ENCODE data around the gene BIN2.
A peak's percentile ranks its signal among the peaks of the same experiment; 100 is the strongest.
"Not testable (repeated sequence)": the region's sequence is repeated elsewhere in the genome, so short reads cannot be mapped to it uniquely, and the experiment has no call there.

The BIN2 gene

GRCh38 chr12:51320695-51321320 lies 3.2 kb downstream of the BIN2 start:
- Histone ChIP-seq H2AFZ (ENCODE audit: low read depth) (no peak overlapping the region), H3K4me2 (peak overlapping the region; percentile 72), H3K9ac (peak overlapping the region; percentile 35; the same call in 1 of the 2 replicates), H3K27ac (peak overlapping the region; percentile 75), H3K36me3 (ENCODE audit: insufficient read depth) (no peaks in the 10 kb centered on the region), H4K20me1 (ENCODE audit: insufficient read depth) (no peaks in the 10 kb centered on the region), H3K79me2 (ENCODE audit: insufficient read depth, low read depth) (peaks cover 23% of the 10 kb centered on the region; the same call in 1 of the 2 replicates), H3K4me3 (IDR thresholded peaks at IDR 0.05; ENCODE audit: insufficient read depth, low read depth, low read length) (no peak overlapping the region), H3K27me3 (ENCODE audit: insufficient read depth, low read depth) (no peaks in the 10 kb centered on the region), H3K4me1 (ENCODE audit: low read depth, poor library complexity, severe bottlenecking) (peaks cover 79% of the 10 kb centered on the region)
- TF ChIP-seq CTCF (conservative IDR thresholded peaks at IDR 0.05; ENCODE audit: low read depth, low read length), result no peak

GRCh38 chr12:51320311-51320694 lies 3.7 kb downstream of the BIN2 start:
- Histone ChIP-seq H4K20me1 (ENCODE audit: insufficient read depth) (no peaks in the 10 kb centered on the region), H3K4me2 (peak overlapping the region; percentile 72), H3K27ac (peak overlapping the region; percentile 75), H3K9ac (peak overlapping the region; percentile 35; the same call in 1 of the 2 replicates), H3K36me3 (ENCODE audit: insufficient read depth) (no peaks in the 10 kb centered on the region), H2AFZ (ENCODE audit: low read depth) (no peak overlapping the region), H3K27me3 (ENCODE audit: insufficient read depth, low read depth) (no peaks in the 10 kb centered on the region), H3K79me2 (ENCODE audit: insufficient read depth, low read depth) (peaks cover 23% of the 10 kb centered on the region; the same call in 1 of the 2 replicates), H3K4me1 (ENCODE audit: low read depth, poor library complexity, severe bottlenecking) (peaks cover 74% of the 10 kb centered on the region), H3K4me3 (IDR thresholded peaks at IDR 0.05; ENCODE audit: insufficient read depth, low read depth, low read length) (no peak overlapping the region)
- no peak for TF ChIP-seq CTCF (conservative IDR thresholded peaks at IDR 0.05; ENCODE audit: low read depth, low read length)

GRCh38 chr12:51318846-51319599 lies 5.0 kb downstream of the BIN2 start:
- peaks cover 23% of the 10 kb centered on the region; the same call in 1 of the 2 replicates for H3K79me2 ChIP-seq (ENCODE audit: insufficient read depth, low read depth)
- H3K4me3 ChIP-seq (IDR thresholded peaks at IDR 0.05; ENCODE audit: insufficient read depth, low read depth, low read length), result no peak overlapping the region
- H3K27ac ChIP-seq, result peak overlapping the region; percentile 75
- peak overlapping the region; percentile 72 for H3K4me2 ChIP-seq
- TF ChIP-seq CTCF (conservative IDR thresholded peaks at IDR 0.05; ENCODE audit: low read depth, low read length), result no peak
- H2AFZ ChIP-seq (ENCODE audit: low read depth), result peak overlapping the region; percentile 57; the same call in 1 of the 2 replicates
- no peak overlapping the region; the same call in 1 of the 2 replicates for H3K9ac ChIP-seq
- H3K36me3 ChIP-seq (ENCODE audit: insufficient read depth), result no peaks in the 10 kb centered on the region
- H3K27me3 ChIP-seq (ENCODE audit: insufficient read depth, low read depth), result no peaks in the 10 kb centered on the region
- no peaks in the 10 kb centered on the region for H4K20me1 ChIP-seq (ENCODE audit: insufficient read depth)
- peaks cover 61% of the 10 kb centered on the region for H3K4me1 ChIP-seq (ENCODE audit: low read depth, poor library complexity, severe bottlenecking)

- peaks cover 60% of the 10 kb centered on the region for H3K4me1 ChIP-seq (ENCODE audit: low read depth, poor library complexity, severe bottlenecking)
- H3K27me3 ChIP-seq (ENCODE audit: insufficient read depth, low read depth); H3K4me3 ChIP-seq (IDR thresholded peaks at IDR 0.05; ENCODE audit: insufficient read depth, low read depth, low read length); H3K9ac ChIP-seq; H4K20me1 ChIP-seq (ENCODE audit: insufficient read depth); H3K36me3 ChIP-seq (ENCODE audit: insufficient read depth): not testable (repeated sequence)
- peaks cover 20% of the 10 kb centered on the region; the same call in 1 of the 2 replicates for H3K79me2 ChIP-seq (ENCODE audit: insufficient read depth, low read depth)
- H3K27ac ChIP-seq, result peak overlapping the region; percentile 75
- H2AFZ ChIP-seq (ENCODE audit: low read depth), result peak overlapping the region; percentile 57; the same call in 1 of the 2 replicates
- peak overlapping the region; percentile 72 for H3K4me2 ChIP-seq
Measured at GRCh38 chr12:51318057-51318806, 5.7 kb downstream of the BIN2 start.
